ENCODE data around the gene PRICKLE1.

DNA sequence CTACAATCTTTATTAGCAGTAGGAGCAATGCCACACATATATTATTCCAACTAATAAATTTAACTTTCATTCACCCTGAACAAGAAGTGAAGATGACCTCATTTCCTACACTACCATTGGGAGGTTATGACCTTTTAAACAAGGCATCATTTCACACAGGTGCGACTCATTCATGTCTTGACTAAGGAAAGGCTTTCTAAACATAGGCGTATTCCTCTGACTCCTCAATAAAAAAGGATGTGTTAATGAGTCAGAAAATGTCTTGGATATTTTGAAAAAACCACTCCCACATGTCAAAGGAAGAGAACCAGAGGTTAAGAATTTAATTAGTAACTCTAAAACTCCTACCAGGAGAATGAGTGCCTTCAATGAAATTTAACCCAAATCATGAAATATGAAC is 115.2 kb downstream of the PRICKLE1 start:
- no peak for TF ChIP-seq SIN3A (IDR thresholded peaks at IDR 0.05; ENCODE audit: borderline replicate concordance, insufficient read depth, low read length)
- no peak for TF ChIP-seq TAF1 (IDR thresholded peaks at IDR 0.05; ENCODE audit: borderline replicate concordance, insufficient read depth, low read length)
- TF ChIP-seq POLR2AphosphoS5 (IDR thresholded peaks at IDR 0.05; ENCODE audit: low read depth, low read length), result no peak
